GM08714 (cell line): ENCODE results near the gene SRGAP2C.
"Not testable (repeated sequence)": the region's sequence is repeated elsewhere in the genome, so short reads cannot be mapped to it uniquely, and the experiment has no call there.

Source experiments
- H3K4me3 ChIP-seq: fragments of 200-500 bp; sonication (Bioruptor generic); 2 replicates; pipeline ENCODE4 v1.5.1; 2014; ENCODE audit warnings: mild to moderate bottlenecking, low read length, inconsistent platforms
- ZNF274 ChIP-seq: IDR thresholded peaks from 2 replicates; pipeline ENCODE4 v1.6.1; 2012; ENCODE audit warnings: mild to moderate bottlenecking, low read depth, low read length

The SRGAP2C gene

GRCh38 chr1:121408354-121408753 lies 223.6 kb downstream of the SRGAP2C start:
- no peak for TF ChIP-seq ZNF274

GRCh38 chr1:121413821-121414220 lies 229.0 kb downstream of the SRGAP2C start:
- no peak overlapping the region for H3K4me3 ChIP-seq
- TF ChIP-seq ZNF274, result no peak

More at GRCh38 chr1:121408354-121408753, 223.6 kb downstream of the SRGAP2C start:
- no peak overlapping the region for H3K4me3 ChIP-seq

DNA sequence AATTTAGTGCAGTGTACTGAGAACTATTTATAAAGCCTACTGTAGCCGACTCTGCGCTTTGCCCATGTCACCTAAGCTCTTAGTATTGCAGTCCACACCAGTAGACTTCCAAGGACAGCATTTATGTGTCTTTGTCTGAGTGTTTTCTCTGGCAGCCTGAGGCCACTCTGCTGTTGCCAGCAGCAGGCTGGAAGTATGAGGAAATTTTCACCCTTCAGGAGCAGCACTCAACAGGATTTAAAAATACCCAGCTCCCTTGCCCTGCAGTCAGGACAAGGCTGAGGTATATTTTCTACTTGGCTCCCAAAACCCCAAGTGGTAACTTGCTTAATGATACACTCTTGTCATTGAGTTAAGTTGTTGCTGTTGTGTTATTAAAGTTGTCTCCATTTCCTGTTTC lies 230.1 kb downstream of the SRGAP2C start:
- no peak for TF ChIP-seq ZNF274
- no peak overlapping the region for H3K4me3 ChIP-seq

GRCh38 chr1:121417325-121417923 lies 232.6 kb downstream of the SRGAP2C start:
- no peak for TF ChIP-seq ZNF274
- H3K4me3 ChIP-seq, result no peak overlapping the region

DNA sequence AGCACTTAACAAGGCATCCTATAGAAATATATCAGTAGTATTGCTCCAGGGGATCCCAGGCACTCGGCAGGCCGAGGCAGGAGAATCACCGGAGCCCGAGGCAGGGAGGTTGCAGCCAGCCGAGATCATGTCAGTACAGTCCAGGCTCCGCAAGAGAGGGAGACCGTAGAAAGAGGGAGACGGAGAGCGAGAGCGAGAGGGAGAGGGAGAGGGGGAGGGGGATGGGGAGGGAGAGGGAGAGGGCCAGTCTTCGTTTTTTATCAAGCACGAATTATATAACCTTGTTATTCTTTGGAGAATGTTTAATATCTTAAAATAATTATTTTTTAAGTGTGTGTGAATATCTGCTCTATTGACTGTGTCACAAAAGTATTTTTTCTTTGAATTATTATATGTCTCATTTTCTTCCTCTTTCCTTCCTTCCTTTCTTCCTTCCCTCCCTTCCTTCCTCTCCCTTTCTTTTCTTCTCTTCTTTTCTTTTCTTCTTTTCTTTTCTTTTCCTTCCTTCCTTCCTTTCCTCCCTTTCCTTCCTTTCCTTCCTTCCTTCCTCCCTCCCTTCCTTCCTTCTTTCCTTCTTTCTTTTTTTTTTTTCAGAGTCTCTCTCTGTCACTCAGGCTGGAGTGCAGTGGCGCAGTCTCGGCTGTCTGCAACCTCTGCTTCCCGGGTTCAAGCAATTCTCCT lies 233.7 kb downstream of the SRGAP2C start:
- no peak for TF ChIP-seq ZNF274
- H3K4me3 ChIP-seq, result no peak overlapping the region

DNA sequence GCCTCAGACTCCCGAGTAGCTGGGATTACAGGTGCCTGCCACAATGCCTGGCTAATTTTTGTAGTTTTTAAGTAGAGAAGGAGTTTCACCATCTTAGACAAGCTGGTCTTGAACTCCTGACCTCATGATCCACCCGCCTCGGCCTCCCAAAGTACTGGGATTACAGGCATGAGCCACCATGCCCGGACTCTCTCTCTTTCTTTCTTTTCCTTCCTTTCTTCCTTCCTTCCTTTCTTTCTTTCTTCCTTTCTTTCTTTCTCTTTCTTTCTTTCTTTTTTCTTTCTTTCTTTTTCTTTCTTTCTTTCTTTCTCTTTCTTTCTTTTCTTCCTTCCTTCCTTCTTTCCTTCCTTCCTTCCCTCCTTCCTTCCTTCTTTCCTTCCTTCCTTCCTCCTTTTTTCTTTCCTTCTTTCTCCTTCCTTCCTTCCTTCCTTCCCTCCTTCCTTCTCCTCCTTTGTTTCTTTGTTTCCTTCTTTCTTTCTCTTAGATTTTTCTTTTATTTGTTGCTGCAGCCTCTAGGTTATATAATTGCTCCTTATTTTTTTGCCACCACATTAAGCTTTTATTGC lies 234.4 kb downstream of the SRGAP2C start:
- not testable (repeated sequence) for H3K4me3 ChIP-seq

- not testable (repeated sequence) for H3K4me3 ChIP-seq
Measured at GRCh38 chr1:121421490-121421889, 236.7 kb downstream of the SRGAP2C start.

- not testable (repeated sequence) for H3K4me3 ChIP-seq
Measured at GRCh38 chr1:121423956-121424355, 239.2 kb downstream of the SRGAP2C start.

DNA sequence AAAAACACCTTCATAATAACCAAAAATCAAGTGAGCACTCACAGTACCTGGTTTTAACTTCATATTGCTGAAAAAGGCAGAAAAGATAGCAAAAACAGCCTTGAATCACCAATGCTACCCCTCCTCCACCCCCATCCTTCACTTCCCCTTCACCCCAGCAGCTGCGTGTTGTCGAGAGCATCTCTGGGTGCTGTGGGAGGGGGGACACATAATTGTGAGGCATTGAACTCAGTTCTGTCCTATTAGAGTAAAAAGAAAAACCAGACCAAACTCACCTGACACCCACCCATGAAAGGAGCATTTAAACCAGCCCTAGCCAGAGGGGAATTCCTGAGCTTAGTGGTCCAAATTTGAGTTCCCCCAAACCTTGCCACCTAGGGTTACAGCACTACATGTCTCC lies 248.7 kb downstream of the SRGAP2C start:
- not testable (repeated sequence) for H3K4me3 ChIP-seq

DNA sequence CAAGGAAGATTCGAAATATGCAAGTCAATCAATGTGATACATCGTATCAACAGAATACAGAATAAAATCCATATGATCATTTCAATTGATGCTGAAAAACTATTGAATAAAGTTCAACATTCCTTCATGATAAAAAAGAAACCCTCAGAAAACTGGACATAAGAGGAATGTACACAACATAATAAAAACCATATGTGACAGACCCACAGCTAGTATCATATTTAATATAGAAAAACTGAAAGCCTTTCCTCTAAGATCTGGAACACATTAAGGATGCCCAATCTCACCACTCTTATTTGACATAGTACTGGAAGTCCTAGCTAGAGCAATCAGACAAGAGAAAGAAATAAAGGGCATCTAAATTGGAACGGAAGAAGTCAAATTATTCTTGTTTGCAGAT lies 254.1 kb downstream of the SRGAP2C start:
- H3K4me3 ChIP-seq, result not testable (repeated sequence)

GRCh38 chr1:121440993-121441392 lies 256.2 kb downstream of the SRGAP2C start:
- H3K4me3 ChIP-seq, result no peak overlapping the region
- TF ChIP-seq ZNF274, result no peak
